HS-5 (cell line): ENCODE results near the gene STT3B.
"Not testable (repeated sequence)": the region's sequence is repeated elsewhere in the genome, so short reads cannot be mapped to it uniquely, and the experiment has no call there.

Source experiments
- DNase-seq: peaks from one replicate; pipeline ENCODE4 v3.0.0-alpha.2; 2012; ENCODE audit warnings: low read depth

The STT3B gene

GRCh38 chr3:31605333-31605732, 72.6 kb downstream of the STT3B start:
- DNase-seq = not testable (repeated sequence)

- DNase-seq = no peak
Measured at GRCh38 chr3:31606453-31606852, 73.7 kb downstream of the STT3B start.

- no peak for DNase-seq
Measured at GRCh38 chr3:31610700-31611275, 78.1 kb downstream of the STT3B start.

GRCh38 chr3:31613177-31613576, 80.5 kb downstream of the STT3B start:
- DNase-seq = no peak

GRCh38 chr3:31613654-31614053, 80.9 kb downstream of the STT3B start:
- DNase-seq = no peak

GRCh38 chr3:31614162-31614921, 81.6 kb downstream of the STT3B start:
- no peak for DNase-seq

GRCh38 chr3:31615071-31615875, 82.5 kb downstream of the STT3B start:
- DNase-seq = no peak

- DNase-seq = no peak
Measured at GRCh38 chr3:31616711-31617110, 84.0 kb downstream of the STT3B start.

- no peak for DNase-seq
Measured at GRCh38 chr3:31620656-31621055, 87.9 kb downstream of the STT3B start.

GRCh38 chr3:31621314-31621713, 88.6 kb downstream of the STT3B start:
- no peak for DNase-seq

GRCh38 chr3:31622636-31623288, 90.0 kb downstream of the STT3B start:
- DNase-seq = no peak

- no peak for DNase-seq
Measured at GRCh38 chr3:31624083-31624709, 91.5 kb downstream of the STT3B start.

GRCh38 chr3:31625358-31625757, 92.6 kb downstream of the STT3B start:
- DNase-seq = no peak

GRCh38 chr3:31629054-31629453, 96.3 kb downstream of the STT3B start:
- DNase-seq = no peak

GRCh38 chr3:31634476-31634875, 101.8 kb downstream of the STT3B start:
- peak; percentile 19 for DNase-seq

GRCh38 chr3:31635545-31635944, 102.8 kb downstream of the STT3B start:
- no peak for DNase-seq

GRCh38 chr3:31636049-31636448, 103.3 kb downstream of the STT3B start:
- DNase-seq = no peak

GRCh38 chr3:31636694-31637442, 104.1 kb downstream of the STT3B start:
- no peak for DNase-seq

- no peak for DNase-seq
Measured at GRCh38 chr3:31639828-31640227, 107.1 kb downstream of the STT3B start.

- no peak for DNase-seq
Measured at GRCh38 chr3:31645256-31645655, 112.5 kb downstream of the STT3B start.

- DNase-seq = no peak
Measured at GRCh38 chr3:31648286-31648968, 115.7 kb downstream of the STT3B start.
